GM19193 (cell line): ENCODE measurements around the gene ZG16.

ENCODE experiments used
- POLR2A ChIP-seq: IDR thresholded peaks from 4 replicates; pipeline ENCODE4 v1.6.1; 2011; ENCODE audit not compliant: insufficient read depth, insufficient read length; ENCODE audit errors: extremely low read depth

The ZG16 gene, protein sequence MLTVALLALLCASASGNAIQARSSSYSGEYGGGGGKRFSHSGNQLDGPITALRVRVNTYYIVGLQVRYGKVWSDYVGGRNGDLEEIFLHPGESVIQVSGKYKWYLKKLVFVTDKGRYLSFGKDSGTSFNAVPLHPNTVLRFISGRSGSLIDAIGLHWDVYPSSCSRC

DNA sequence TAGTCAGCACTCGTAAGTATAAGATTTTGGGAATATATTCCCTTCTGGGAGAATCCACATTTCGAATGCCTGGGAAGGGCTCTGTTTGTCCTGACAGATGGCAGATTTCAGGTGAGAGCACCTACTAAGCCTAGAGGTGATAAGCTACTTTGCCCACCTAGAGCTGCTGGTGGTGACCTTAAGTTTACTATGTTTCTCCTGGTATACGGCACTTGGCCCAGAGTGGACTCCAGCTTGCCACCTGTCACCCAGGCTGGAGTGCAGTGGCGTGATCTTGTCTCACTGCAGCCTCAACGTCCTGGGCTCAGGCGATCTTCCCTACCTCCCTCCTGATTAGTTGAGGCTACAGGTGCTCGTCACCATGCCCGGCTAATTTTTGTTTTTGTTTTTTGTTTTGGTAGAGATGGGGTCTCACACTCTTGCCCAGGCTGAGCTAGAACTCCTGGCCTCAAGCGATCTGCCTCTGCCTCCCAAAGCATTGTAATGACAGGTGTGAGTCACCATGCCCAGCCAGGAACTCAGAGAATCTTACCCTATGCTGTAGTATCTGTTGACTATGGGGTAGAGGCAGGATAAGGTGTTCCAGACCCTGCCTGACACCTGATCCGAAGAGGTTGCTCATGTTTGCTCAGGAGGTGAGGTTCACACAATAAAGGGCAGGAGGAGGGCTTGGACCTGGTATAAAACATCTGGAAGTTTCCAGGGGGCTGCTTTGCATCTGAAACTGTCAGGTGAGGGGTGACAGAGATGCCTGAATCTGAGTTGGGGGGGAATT is at the start of gene ZG16:
TSS of gene ZG16 (plus strand) at position 681 of the 775 bp plus-strand sequence. CDS start 1,011 bp downstream, outside the sequence.
- TF ChIP-seq POLR2A: no peak

DNA sequence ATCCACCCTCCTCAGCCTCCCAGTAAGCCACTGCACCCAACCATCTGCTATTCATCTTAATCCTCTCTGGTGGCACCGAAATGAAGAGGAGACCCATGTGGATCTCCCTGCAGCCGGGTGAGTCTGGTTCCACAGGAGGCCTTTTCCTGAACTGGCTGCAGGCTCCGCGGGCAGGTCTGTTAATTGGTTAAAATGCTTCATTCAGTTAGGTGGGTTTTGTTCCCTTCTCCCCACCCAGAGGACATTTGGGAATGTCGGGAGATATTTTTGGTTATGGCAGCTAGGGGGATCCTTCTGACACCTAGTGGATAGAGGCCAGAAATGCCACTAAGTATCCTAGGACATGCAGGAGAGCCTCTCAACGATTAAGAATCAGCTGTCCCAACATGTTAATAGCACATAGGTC is 48.9 kb upstream of the ZG16 start:
- no peak for TF ChIP-seq POLR2A

DNA sequence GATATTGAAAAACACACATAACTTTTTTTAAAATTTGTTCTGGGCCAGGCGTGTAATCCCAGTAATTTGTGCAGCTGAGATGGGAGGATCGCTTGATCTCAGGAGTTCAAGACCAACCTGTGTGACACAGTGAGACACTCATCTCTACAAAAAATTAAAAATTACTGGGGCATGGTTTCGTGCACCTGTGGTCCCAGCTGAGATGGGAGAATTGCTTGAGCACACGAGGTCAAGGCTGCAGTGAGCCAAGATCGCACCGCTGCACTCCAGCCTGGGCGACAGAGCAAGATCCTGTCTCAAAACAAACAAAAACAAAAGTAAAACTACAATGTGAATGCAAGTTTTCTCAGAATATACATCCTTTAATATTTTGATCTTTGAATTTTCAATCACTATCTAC is 47.4 kb upstream of the ZG16 start:
- TF ChIP-seq POLR2A: no peak

DNA sequence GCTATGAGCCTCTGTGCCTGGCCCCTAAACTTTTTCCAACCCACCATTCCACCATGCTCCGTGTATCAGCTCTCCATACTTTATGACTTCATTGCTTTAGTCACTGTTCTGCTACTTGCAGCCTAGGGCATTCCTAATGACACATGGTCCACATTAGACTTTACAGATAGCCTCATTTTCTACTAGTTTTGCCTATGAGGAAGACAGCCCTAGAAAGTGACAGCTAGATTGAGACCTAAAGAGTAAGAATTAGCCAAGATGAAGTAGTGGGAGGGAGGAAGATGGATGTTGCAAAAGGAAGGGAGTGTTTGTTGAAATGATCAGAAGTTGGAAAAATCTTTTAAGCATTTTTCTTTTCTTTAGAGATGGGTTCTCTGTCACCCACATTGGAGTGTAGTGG is 43.3 kb upstream of the ZG16 start:
- TF ChIP-seq POLR2A: no peak

DNA sequence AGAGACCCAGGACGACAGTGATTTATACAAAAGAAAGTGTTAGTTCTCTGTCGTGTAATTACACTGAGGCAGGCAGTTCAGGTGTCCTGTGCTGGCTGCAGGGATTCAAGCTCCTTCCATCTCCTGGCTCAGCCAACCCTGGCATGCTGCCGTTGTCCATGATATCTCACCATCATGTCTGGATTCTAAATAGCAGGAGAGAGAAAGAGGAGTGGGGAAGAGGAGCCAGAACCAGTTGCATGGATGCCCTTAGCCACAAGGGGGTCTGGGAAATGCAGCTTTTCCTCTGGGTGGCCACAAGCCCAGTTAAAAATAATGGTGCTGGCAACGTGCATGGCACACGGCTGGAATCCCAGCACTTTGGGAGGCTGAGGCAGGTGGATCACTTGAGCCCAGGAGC is 41.9 kb upstream of the ZG16 start:
- TF ChIP-seq POLR2A: no peak

DNA sequence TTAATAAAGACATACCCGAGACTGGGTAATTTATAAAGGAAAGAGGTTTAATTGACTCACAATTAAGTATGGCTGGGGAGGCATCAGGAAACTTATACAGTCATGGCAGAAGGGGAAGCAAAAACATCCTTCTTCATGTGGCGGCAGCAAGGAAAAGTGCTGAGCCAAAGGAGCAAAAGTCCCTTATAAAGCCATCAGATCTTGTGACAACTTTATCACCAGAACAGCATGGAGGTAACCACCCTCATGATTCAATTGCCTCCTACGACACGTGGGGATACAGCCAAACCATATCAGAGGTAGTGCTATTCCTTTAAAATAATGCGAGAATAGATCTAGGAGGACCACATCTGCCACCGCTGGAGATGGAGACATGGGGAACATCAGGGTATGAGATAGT is 41.3 kb upstream of the ZG16 start:
- no peak for TF ChIP-seq POLR2A

DNA sequence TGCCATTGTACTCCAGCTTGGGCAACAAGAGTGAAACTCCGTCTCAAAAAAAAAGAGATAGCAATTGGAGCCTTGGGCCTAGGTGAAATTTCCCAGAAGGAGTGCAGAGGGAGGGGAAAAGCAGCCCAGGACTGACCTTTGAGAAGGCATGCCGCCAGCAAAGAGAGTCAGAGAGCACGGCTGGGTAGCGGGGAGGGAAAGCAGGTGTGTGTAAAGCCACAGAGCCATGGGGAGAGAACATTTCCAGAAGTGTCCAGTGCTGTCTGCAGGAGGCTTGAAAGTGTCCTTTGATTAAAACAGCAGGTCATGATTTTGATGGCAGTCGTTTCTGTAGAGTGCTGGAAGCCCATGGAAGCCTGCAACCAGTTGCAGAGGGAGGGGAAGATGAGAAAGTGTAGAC is 40.3 kb upstream of the ZG16 start:
- no peak for TF ChIP-seq POLR2A

DNA sequence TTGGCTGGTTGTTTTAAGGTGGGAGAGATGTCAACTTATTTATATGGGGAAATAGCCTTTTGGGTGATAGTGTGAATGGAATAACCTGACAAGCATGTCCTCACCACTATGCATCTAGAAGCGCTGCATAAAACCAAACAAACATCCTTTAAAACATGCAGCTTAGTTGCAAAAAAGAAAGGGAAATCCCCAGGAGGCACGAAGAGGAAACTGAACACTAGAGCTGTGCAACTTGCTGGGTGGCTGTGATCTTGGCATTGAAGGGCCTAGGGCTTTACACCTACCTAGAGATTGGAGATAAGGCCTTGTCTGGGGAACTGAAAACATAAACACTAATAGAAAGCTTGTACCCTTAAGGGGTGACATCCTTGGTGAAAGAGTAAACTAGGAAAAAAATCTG is 39.5 kb upstream of the ZG16 start:
- no peak for TF ChIP-seq POLR2A

DNA sequence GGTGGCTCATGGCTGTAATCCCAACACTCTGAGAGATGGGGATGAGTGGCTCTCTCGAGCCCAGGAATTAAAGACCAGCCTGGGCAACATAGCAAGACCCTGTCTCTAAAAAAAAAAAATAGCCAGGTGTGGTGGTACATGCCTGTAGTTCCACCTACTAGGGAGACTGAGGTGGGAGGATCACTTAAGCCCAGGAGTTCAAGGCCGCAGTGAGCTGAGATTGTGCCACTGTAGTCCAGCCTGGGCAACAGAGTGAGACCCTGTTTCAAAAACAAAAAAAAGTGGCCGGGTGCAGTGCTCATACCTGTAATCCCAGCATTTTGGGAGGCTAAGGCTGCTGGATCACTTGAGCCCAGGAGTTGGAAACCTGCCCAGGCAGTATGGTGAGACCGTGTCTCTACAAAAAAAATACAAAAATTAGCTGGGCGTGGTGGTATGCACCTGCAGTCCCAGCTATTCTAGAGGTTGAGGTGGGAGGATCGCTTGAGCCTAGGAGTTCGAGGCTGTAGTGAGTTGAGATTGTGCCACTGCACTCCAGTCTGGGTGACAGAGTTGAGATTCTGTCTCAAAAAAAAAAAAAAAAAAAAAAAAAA is 35.3 kb upstream of the ZG16 start:
- no peak for TF ChIP-seq POLR2A

DNA sequence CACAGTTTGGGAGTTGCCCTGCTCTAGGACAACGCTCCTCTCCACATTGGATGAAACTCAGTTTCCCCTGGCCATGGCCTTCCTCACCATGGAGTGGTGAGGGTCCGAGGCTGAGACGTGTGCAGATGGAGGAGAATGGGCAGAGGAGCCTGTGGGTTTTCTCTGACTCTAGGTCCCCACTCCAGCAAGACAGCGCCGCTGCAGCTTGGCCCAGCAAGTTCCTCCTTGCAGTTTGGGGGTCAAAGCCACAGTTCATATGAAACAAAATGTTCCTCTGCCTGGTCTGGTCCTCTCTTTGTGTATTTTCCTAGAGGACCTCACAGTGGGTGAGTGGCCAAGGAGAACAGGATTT is 34.6 kb upstream of the ZG16 start:
- no peak for TF ChIP-seq POLR2A

DNA sequence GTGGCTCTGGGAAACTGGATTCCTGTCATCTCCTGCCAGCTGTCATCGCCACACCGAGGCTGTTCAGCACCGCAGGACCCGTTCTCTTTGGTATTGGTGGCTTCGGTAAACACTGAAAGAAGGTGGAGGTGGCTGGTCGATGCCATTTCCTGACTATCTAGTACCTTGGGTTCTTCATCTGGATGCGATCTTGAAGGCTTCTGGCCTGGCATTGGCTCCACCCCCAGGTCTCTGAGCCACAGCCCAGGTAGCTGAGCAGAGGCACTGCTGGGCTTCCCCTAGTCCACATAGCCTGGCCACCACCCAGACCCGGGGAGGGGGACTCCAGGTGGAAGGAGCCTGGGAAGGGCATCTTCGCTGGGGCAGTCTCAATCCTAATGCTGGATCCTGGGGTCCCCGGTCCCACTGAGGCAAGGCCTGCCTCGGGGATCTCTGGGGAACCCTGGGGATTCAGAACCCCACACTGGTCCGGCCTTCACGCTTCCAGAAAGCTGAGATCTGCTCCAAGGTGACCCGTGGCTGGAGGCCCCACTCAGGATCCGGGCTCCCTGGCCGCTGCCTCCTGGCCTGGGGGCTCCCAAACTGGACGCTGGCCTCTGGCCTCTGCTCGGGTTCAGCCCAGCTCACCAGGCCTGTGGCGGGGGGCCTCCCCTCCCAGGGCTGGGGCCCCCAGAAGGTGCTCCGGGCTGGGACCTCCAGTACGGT is 34.1 kb upstream of the ZG16 start:
- no peak for TF ChIP-seq POLR2A

DNA sequence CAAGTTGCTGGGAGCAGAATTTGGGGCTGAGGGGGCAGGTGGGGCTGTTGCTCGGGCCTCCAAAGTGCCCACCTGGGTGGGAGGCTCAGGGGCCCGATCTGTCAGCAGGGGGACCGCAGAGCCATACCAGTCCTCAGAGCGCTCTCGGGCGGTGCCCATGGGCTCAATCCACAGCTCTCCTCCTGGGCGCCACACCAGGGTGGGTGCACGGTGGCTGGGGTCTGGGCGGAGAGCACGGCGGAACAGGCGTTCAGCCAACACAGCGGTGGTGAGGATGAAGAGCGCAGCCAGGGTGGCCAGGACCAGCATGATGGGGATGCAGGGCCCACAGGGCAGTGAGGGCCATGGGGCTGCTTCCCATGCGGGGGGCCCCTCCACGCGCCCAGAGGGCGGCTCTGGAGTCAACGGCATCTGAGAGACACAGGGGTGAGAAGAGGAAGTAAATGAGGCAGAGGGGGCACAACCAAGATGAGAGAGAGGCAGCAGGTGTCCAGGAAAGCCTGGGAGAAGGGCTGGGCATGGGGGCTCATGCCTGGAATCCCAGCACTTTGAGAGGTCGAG is 33.4 kb upstream of the ZG16 start:
- no peak for TF ChIP-seq POLR2A

DNA sequence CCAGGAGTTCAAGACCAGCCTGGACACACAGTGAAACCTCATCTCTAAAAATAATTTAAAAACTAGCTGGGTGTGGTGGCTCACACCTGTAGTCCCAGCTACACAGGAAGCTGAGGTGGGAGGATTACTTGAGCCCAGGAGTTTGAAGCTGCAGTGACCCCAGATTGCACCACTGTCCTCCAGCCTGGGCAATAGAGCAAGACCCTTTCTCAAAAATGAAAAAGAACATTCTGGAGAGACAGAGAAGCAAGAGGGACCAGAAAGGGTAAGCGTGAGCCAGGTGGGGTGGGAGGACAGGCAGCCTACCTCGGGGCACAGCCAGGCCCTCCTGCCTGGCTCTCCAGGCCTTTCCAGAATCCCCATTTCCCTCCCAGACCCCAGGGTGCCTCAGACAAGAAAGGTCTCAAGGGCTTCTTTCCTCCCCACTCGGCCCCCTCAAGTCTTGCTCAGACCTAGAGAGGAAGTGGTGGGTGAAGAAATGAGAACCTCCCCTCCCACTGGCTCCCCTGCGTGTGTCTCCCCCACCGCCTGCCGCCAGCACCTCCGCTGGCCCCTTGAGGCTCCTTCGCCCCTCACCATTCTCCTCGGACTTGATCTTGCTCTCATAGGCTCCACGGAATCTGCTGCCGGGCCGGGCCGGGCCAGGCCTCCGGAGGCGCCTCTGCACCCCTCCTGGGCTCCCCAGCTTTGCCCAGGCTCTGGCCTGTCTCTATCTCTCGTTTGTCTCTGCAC is 32.8 kb upstream of the ZG16 start:
- no peak for TF ChIP-seq POLR2A

DNA sequence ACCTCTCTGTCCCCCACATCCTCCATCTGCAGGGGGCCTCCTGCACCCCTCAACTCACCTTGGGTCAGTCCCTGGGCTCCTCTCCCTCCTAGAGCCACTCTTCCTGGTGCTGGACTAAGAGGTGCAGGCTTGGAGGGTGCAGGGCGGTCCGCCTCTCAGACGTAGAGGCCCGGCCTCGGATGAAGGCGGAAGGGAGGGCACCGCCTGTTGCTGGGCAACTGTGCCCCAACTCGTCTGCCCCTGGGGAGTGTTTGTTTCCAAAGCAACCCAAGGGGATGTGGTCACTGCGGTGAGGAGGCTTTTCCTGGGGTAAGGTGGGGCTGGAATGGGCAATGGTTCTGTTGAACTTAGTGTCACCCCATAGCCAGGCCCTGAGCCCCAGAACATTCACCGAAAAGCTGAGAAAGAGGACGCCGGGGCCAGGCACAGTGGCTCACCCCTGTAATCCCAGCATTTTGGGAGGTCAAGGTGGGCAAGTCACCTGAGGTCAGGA is 32.2 kb upstream of the ZG16 start, which contains the start of gene C16orf54:
TSS of gene C16orf54 (minus strand) at position 138 of the 493 bp plus-strand sequence. CDS start 1,039 bp downstream, outside the sequence.
- TF ChIP-seq POLR2A: peak; percentile 56
